ENCODE results near the gene ZFYVE27. TPM values are rescaled to one million over a fixed set of nuclear protein-coding genes. Genes with fewer than 3 reads are reported as not detected.

Gene ZFYVE27
- total RNA-seq, 1 donor from 2014 or later = 13.7 TPM

- H3K4me1 Mint-ChIP-seq = no peaks in the 10 kb centered on the region
- no peak overlapping the region for H3K4me3 ChIP-seq
- no peak overlapping the region for H2AFZ ChIP-seq (replicated peaks)
- no peak for TF ChIP-seq CTCF (IDR thresholded peaks at IDR 0.05)
- TF ChIP-seq EZH2phosphoT487 (IDR thresholded peaks at IDR 0.05) = no peak
- no peak for TF ChIP-seq EZH2 (IDR thresholded peaks at IDR 0.05)
- H3K36me3 Mint-ChIP-seq = peaks cover 15% of the 10 kb centered on the region
- H4K20me1 ChIP-seq (ENCODE audit: low read depth) = peaks cover 18% of the 10 kb centered on the region
- H3K27ac Mint-ChIP-seq = no peak overlapping the region
- H3K79me2 ChIP-seq (ENCODE audit: low read depth) = no peaks in the 10 kb centered on the region
- peaks cover 4% of the 10 kb centered on the region for H3K27me3 Mint-ChIP-seq (ENCODE audit: insufficient read depth, low read depth)
- no peak for DNase-seq (ENCODE audit: low spot score)
- no peaks in the 10 kb centered on the region for H3F3A ChIP-seq (ENCODE audit: low read depth)
- H3K4me1 ChIP-seq = no peaks in the 10 kb centered on the region
- no peak overlapping the region for H3K4me2 ChIP-seq
- H3K9me3 Mint-ChIP-seq = no peaks in the 10 kb centered on the region
- no peak overlapping the region for H3K4me3 Mint-ChIP-seq
- no peaks in the 10 kb centered on the region for H3K27me3 ChIP-seq
- no peak overlapping the region for H3K27ac ChIP-seq
- H3K9me3 ChIP-seq (ENCODE audit: low read depth) = no peaks in the 10 kb centered on the region
- H3K36me3 ChIP-seq = no peaks in the 10 kb centered on the region
- no peak overlapping the region for H3K9ac ChIP-seq
These were observed 17.8 kb downstream of the ZFYVE27 start for GRCh38 chr10:97754726-97755125.

- Mint-ChIP-seq H3K36me3 (peaks cover 15% of the 10 kb centered on the region), H3K27ac (no peak overlapping the region), H3K4me3 (no peak overlapping the region), H3K27me3 (ENCODE audit: insufficient read depth, low read depth) (peaks cover 4% of the 10 kb centered on the region), H3K4me1 (peaks cover 1% of the 10 kb centered on the region), H3K9me3 (no peaks in the 10 kb centered on the region)
- peaks cover 28% of the 10 kb centered on the region for H4K20me1 ChIP-seq (ENCODE audit: low read depth)
- H3K9ac ChIP-seq = no peak overlapping the region
- no peak overlapping the region for H3K4me2 ChIP-seq
- TF ChIP-seq EZH2phosphoT487 (IDR thresholded peaks at IDR 0.05) (no peak), CTCF (IDR thresholded peaks at IDR 0.05) (no peak), EZH2 (IDR thresholded peaks at IDR 0.05) (no peak)
- H3K79me2 ChIP-seq (ENCODE audit: low read depth) = no peaks in the 10 kb centered on the region
- no peaks in the 10 kb centered on the region for H3K9me3 ChIP-seq (ENCODE audit: low read depth)
- H3K4me1 ChIP-seq = no peaks in the 10 kb centered on the region
- H3K27me3 ChIP-seq = no peaks in the 10 kb centered on the region
- DNase-seq (ENCODE audit: low spot score) = no peak
- H3K27ac ChIP-seq = no peak overlapping the region
- H2AFZ ChIP-seq (replicated peaks) = no peak overlapping the region
- H3F3A ChIP-seq (ENCODE audit: low read depth) = no peaks in the 10 kb centered on the region
- no peak overlapping the region for H3K4me3 ChIP-seq
- no peaks in the 10 kb centered on the region for H3K36me3 ChIP-seq
These were observed 18.8 kb downstream of the ZFYVE27 start for GRCh38 chr10:97755718-97756117.

- peaks cover 8% of the 10 kb centered on the region for H3K27me3 Mint-ChIP-seq (ENCODE audit: insufficient read depth, low read depth)
- H3K36me3 ChIP-seq = no peaks in the 10 kb centered on the region
- peaks cover 4% of the 10 kb centered on the region for H3K4me1 ChIP-seq
- H3K4me3 Mint-ChIP-seq = no peak overlapping the region
- no peak for DNase-seq (ENCODE audit: low spot score)
- peaks cover 46% of the 10 kb centered on the region for H4K20me1 ChIP-seq (ENCODE audit: low read depth)
- no peak overlapping the region for H3K4me2 ChIP-seq
- no peaks in the 10 kb centered on the region for H3K9me3 Mint-ChIP-seq
- H3K36me3 Mint-ChIP-seq = peaks cover 15% of the 10 kb centered on the region
- no peak for TF ChIP-seq EZH2phosphoT487 (IDR thresholded peaks at IDR 0.05)
- no peak for TF ChIP-seq EZH2 (IDR thresholded peaks at IDR 0.05)
- no peak for TF ChIP-seq CTCF (IDR thresholded peaks at IDR 0.05)
- H3K27ac ChIP-seq = no peak overlapping the region
- peaks cover 12% of the 10 kb centered on the region for H3K4me1 Mint-ChIP-seq
- H3K9me3 ChIP-seq (ENCODE audit: low read depth) = no peaks in the 10 kb centered on the region
- no peak overlapping the region for H3K27ac Mint-ChIP-seq
- H3K27me3 ChIP-seq = no peaks in the 10 kb centered on the region
- H3K4me3 ChIP-seq = no peak overlapping the region
- no peaks in the 10 kb centered on the region for H3K79me2 ChIP-seq (ENCODE audit: low read depth)
- no peak overlapping the region for H2AFZ ChIP-seq (replicated peaks)
- no peaks in the 10 kb centered on the region for H3F3A ChIP-seq (ENCODE audit: low read depth)
- no peak overlapping the region for H3K9ac ChIP-seq
These were observed 20.5 kb downstream of the ZFYVE27 start for GRCh38 chr10:97757471-97757870.

Measured in neural progenitor cell (in vitro differentiated cells).